Limb (tissue), 2 donors: ENCODE measurements around the gene ZNF618.

Source experiments
- DNase-seq, 2 donors: peaks; one replicate each; pipeline ENCODE4 v3.0.0-alpha.2; 2016; ENCODE audit errors: extremely low spot score in 2 of 2

Gene ZNF618

GRCh38 chr9:113885183-113886025 lies 9.3 kb downstream of the ZNF618 start:
- DNase-seq, result no peak

- DNase-seq, result no peak
These were observed 9.9 kb downstream of the ZNF618 start for GRCh38 chr9:113886026-113886369.

- no peak for DNase-seq
These were observed 10.4 kb downstream of the ZNF618 start for GRCh38 chr9:113886466-113886865.

GRCh38 chr9:113886933-113887332 lies 10.8 kb downstream of the ZNF618 start:
- no peak for DNase-seq

GRCh38 chr9:113887436-113887835 lies 11.3 kb downstream of the ZNF618 start:
- no peak for DNase-seq

GRCh38 chr9:113888336-113888735 lies 12.2 kb downstream of the ZNF618 start:
- DNase-seq, result no peak

GRCh38 chr9:113888976-113889375 lies 12.9 kb downstream of the ZNF618 start:
- DNase-seq, result no peak

GRCh38 chr9:113890704-113891103 lies 14.6 kb downstream of the ZNF618 start:
- DNase-seq, result no peak

- DNase-seq, result no peak
These were observed 16.9 kb downstream of the ZNF618 start for GRCh38 chr9:113892861-113893491.

GRCh38 chr9:113894166-113894565 lies 18.1 kb downstream of the ZNF618 start:
- no peak for DNase-seq

- DNase-seq, result no peak
These were observed 19.4 kb downstream of the ZNF618 start for GRCh38 chr9:113895526-113895925.

GRCh38 chr9:113896713-113897112 lies 20.6 kb downstream of the ZNF618 start:
- DNase-seq, result no peak

- DNase-seq, result no peak
These were observed 22.0 kb downstream of the ZNF618 start for GRCh38 chr9:113898151-113898550.

- DNase-seq, result no peak
These were observed 22.5 kb downstream of the ZNF618 start for GRCh38 chr9:113898596-113898995.

GRCh38 chr9:113899205-113899604 lies 23.1 kb downstream of the ZNF618 start:
- no peak for DNase-seq

GRCh38 chr9:113901221-113901688 lies 25.1 kb downstream of the ZNF618 start:
- DNase-seq, result no peak

GRCh38 chr9:113903514-113904077 lies 27.5 kb downstream of the ZNF618 start:
- DNase-seq, result no peak

GRCh38 chr9:113906411-113907110 lies 30.5 kb downstream of the ZNF618 start:
- DNase-seq, result no peak

- DNase-seq, result no peak
These were observed 31.2 kb downstream of the ZNF618 start for GRCh38 chr9:113907282-113907681.

GRCh38 chr9:113909421-113909820 lies 33.3 kb downstream of the ZNF618 start:
- no peak for DNase-seq

- DNase-seq, result no peak
These were observed 34.0 kb downstream of the ZNF618 start for GRCh38 chr9:113910036-113910639.
